PC-9 (cell line): ENCODE results near the gene REG4.

Experiments
- CTCF ChIP-seq: fragments of 200-600 bp; sonication (generic); conservative IDR thresholded peaks from 2 replicates; pipeline ENCODE4 v1.6.1; 2017; ENCODE audit warnings: mixed run types, antibody characterized with exemption, mild to moderate bottlenecking, moderate library complexity
- EZH2 ChIP-seq: fragments of 200-600 bp; sonication (generic); IDR thresholded peaks from 2 replicates; pipeline ENCODE4 v1.8.0; 2017; ENCODE audit warnings: antibody characterized with exemption, low read depth

- TF ChIP-seq CTCF = no peak
- no peak for TF ChIP-seq EZH2
These were observed 40.2 kb downstream of the REG4 start for GRCh38 chr1:119771016-119771415.
